ENCODE measurements around the gene MAP3K10.

The MAP3K10 gene

GRCh38 chr19:40244579-40245317 is 53.5 kb downstream of the MAP3K10 start:
- no peak for TF ChIP-seq CTCF (IDR thresholded peaks at IDR 0.05; ENCODE audit: extremely low read depth, insufficient read depth, missing control alignments)
- no peak for DNase-seq (ENCODE audit: low spot score)
- in situ Hi-C loops (cut with MboI; ENCODE audit: low pct_unique_long_range_greater_than_20kb, low sequenced_read_pairs, unreplicated experiment), result no loop called here

- no peak for TF ChIP-seq CTCF (IDR thresholded peaks at IDR 0.05; ENCODE audit: extremely low read depth, insufficient read depth, missing control alignments)
- in situ Hi-C loops (cut with MboI; ENCODE audit: low pct_unique_long_range_greater_than_20kb, low sequenced_read_pairs, unreplicated experiment), result no loop called here
- no peak for DNase-seq (ENCODE audit: low spot score)
These were observed 54.4 kb downstream of the MAP3K10 start for GRCh38 chr19:40245506-40246128.

- no peak for TF ChIP-seq CTCF (IDR thresholded peaks at IDR 0.05; ENCODE audit: extremely low read depth, insufficient read depth, missing control alignments)
- in situ Hi-C loops (cut with MboI; ENCODE audit: low pct_unique_long_range_greater_than_20kb, low sequenced_read_pairs, unreplicated experiment), result no loop called here
- DNase-seq (ENCODE audit: low spot score), result no peak
These were observed 55.3 kb downstream of the MAP3K10 start for GRCh38 chr19:40246292-40247073.

GRCh38 chr19:40247178-40247577 is 56.0 kb downstream of the MAP3K10 start:
- in situ Hi-C loops (cut with MboI; ENCODE audit: low pct_unique_long_range_greater_than_20kb, low sequenced_read_pairs, unreplicated experiment), result no loop called here

GRCh38 chr19:40247735-40248262 is 56.6 kb downstream of the MAP3K10 start:
- in situ Hi-C loops (cut with MboI; ENCODE audit: low pct_unique_long_range_greater_than_20kb, low sequenced_read_pairs, unreplicated experiment), result no loop called here
- DNase-seq (ENCODE audit: low spot score), result no peak
- no peak for TF ChIP-seq CTCF (IDR thresholded peaks at IDR 0.05; ENCODE audit: extremely low read depth, insufficient read depth, missing control alignments)

More at GRCh38 chr19:40247178-40247577, 56.0 kb downstream of the MAP3K10 start:
- no peak for TF ChIP-seq CTCF (IDR thresholded peaks at IDR 0.05; ENCODE audit: extremely low read depth, insufficient read depth, missing control alignments)
- no peak for DNase-seq (ENCODE audit: low spot score)

- TF ChIP-seq CTCF (IDR thresholded peaks at IDR 0.05; ENCODE audit: extremely low read depth, insufficient read depth, missing control alignments), result no peak
- in situ Hi-C loops (cut with MboI; ENCODE audit: low pct_unique_long_range_greater_than_20kb, low sequenced_read_pairs, unreplicated experiment), result no loop called here
- no peak for DNase-seq (ENCODE audit: low spot score)
These were observed 58.0 kb downstream of the MAP3K10 start for GRCh38 chr19:40249201-40249600.
